ENCODE measurements around the gene CCDC158. TPM values are rescaled to one million over a fixed set of nuclear protein-coding genes. Genes with fewer than 3 reads are reported as not detected.

The CCDC158 gene
- total and polyA plus RNA-seq, 2 donors (not counting 3 experiments of a cell fraction or from before 2014, with no cell fraction given) = not detected

- Histone ChIP-seq H3K4me3 (replicated peaks in 1 of 3; ENCODE audit: insufficient read depth in 1 of 3, low read depth in 1 of 3, low read length in 3 of 3) (no peak overlapping the region), H4K20me1 (replicated peaks; ENCODE audit: control insufficient read depth, extremely low read depth, insufficient read depth, low read length) (no peaks in the 10 kb centered on the region), H3K79me2 (ENCODE audit: control insufficient read depth, insufficient read depth, low read length) (no peaks in the 10 kb centered on the region), H3K27ac (ENCODE audit: insufficient read depth, low read depth, low read length) (no peak overlapping the region), H3K9me1 (replicated peaks; ENCODE audit: control insufficient read depth, extremely low read depth, insufficient read depth, low read length) (no peaks in the 10 kb centered on the region), H3K4me1 (ENCODE audit: control insufficient read depth, extremely low read depth, insufficient read depth, low read length) (no peaks in the 10 kb centered on the region), H3K27me3 (ENCODE audit: control insufficient read depth in 2 of 2, insufficient read depth in 2 of 2, low read length in 2 of 2) (peaks cover 7 to 9% of the 10 kb centered on the region in 2 experiments), H3K9me3 (replicated peaks; ENCODE audit: control insufficient read depth, insufficient read depth, low read length) (no peaks in the 10 kb centered on the region), H2AFZ (ENCODE audit: low read depth, low read length) (no peak overlapping the region), H3K9ac (replicated peaks; ENCODE audit: extremely low read depth, insufficient read depth, low read length) (no peak overlapping the region), H3K4me2 (ENCODE audit: insufficient read depth, low read length) (no peak overlapping the region), H3K36me3 (ENCODE audit: control insufficient read depth in 2 of 2, extremely low read depth in 1 of 2, insufficient read depth in 2 of 2, low read length in 2 of 2) (no peaks in the 10 kb centered on the region)
- FAIRE-seq (no peak), DNase-seq (ENCODE audit: low read depth, low spot score) (no peak)
- ChIA-PET CTCF (interaction anchor here (0.7 to 1.5 kb wide), 3 partner anchors 10 to 41 kb away, joined by 3 to 4 read pairs (median 3); no protein-coding TSS in a partner anchor), POLR2A (no interaction called here)
- dilution Hi-C loops (cut with MboI; ENCODE audit: extremely low pct_ligation_motif_present, low sequenced_read_pairs) (no loop called here), intact Hi-C loops (cut with micrococcal nuclease) (no loop called here)
- TF ChIP-seq JUN (IDR thresholded peaks at IDR 0.05; ENCODE audit: borderline replicate concordance, insufficient read depth, insufficient read length, low read depth) (no peak), POLR2AphosphoS5 (IDR thresholded peaks at IDR 0.05; ENCODE audit: insufficient read depth, low read depth, low read length) (no peak), EZH2 (IDR thresholded peaks at IDR 0.05; ENCODE audit: borderline replicate concordance, low read depth, low read length, severe bottlenecking) (no peak), FOS (IDR thresholded peaks at IDR 0.05; ENCODE audit: borderline replicate concordance, insufficient read depth, low read length) (no peak), MAX (IDR thresholded peaks at IDR 0.05; ENCODE audit: insufficient read depth, insufficient read length) (no peak), GATA2 (IDR thresholded peaks at IDR 0.05; ENCODE audit: insufficient read depth, insufficient read length, low read depth, low read length) (no peak), POLR2A (IDR thresholded peaks at IDR 0.05; ENCODE audit: low read depth, low read length) (no peak), MYC (IDR thresholded peaks at IDR 0.05; ENCODE audit: low read depth, low read length) (no peak)
- TF ChIP-seq, protein P1, sequence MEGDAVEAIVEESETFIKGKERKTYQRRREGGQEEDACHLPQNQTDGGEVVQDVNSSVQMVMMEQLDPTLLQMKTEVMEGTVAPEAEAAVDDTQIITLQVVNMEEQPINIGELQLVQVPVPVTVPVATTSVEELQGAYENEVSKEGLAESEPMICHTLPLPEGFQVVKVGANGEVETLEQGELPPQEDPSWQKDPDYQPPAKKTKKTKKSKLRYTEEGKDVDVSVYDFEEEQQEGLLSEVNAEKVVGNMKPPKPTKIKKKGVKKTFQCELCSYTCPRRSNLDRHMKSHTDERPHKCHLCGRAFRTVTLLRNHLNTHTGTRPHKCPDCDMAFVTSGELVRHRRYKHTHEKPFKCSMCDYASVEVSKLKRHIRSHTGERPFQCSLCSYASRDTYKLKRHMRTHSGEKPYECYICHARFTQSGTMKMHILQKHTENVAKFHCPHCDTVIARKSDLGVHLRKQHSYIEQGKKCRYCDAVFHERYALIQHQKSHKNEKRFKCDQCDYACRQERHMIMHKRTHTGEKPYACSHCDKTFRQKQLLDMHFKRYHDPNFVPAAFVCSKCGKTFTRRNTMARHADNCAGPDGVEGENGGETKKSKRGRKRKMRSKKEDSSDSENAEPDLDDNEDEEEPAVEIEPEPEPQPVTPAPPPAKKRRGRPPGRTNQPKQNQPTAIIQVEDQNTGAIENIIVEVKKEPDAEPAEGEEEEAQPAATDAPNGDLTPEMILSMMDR (IDR thresholded peaks at IDR 0.05; ENCODE audit: extremely low read depth in 1 of 2, insufficient read depth in 1 of 2, low read depth in 1 of 2, low read length in 2 of 2) = no peak
- BruUV-seq (replicated peaks) = no TSS peak
Measured at GRCh38 chr4:76470532-76470931, 49.6 kb upstream of the CCDC158 start.

Measured in endothelial cell of umbilical vein (primary cell).